ENCODE measurements around the gene CNN2.

CNN2 gene

DNA sequence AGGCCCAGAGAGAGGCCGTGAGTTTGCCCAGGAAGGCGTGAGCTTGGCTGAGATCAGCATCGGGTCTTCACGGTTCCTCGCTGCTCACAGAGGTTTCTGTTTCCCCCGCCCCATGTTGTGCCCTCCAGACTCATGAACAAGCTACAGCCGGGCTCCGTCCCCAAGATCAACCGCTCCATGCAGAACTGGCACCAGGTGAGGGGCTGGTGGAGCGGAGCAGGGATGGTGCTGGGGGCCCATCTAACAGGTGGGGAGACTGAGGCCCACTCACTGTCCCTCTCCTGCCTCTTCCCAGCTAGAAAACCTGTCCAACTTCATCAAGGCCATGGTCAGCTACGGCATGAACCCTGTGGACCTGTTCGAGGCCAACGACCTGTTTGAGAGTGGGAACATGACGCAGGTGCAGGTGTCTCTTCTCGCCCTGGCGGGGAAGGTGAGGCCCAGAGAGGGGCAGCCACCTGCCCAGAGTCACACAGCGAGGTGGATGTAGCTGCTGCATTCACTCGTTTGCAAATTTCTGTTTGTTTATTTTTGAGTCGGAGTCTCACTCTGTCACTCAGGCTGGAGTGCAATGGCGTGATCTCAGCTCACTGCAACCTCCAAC lies 6.0 kb downstream of the CNN2 start:
- DNase-seq = no peak

- DNase-seq = no peak
Observed at GRCh38 chr19:1035998-1036621, 9.7 kb downstream of the CNN2 start.

- no peak for DNase-seq
Observed at GRCh38 chr19:1037621-1038064, 11.2 kb downstream of the CNN2 start.

- DNase-seq = no peak
Observed at GRCh38 chr19:1038978-1039645, 12.7 kb downstream of the CNN2 start.

- DNase-seq = peak; percentile 89
Observed at GRCh38 chr19:1039646-1040475, 13.5 kb downstream of the CNN2 start, which contains the start of gene ABCA7. Gene ABCA7 (plus strand): TSS chr19:1040107. CDS start chr19:1041362, 1,255 bp downstream.

GRCh38 chr19:1040476-1041271 lies 14.3 kb downstream of the CNN2 start:
- DNase-seq = peak; percentile 34

- DNase-seq = no peak
Observed at GRCh38 chr19:1041272-1041834, 14.9 kb downstream of the CNN2 start.

- no peak for DNase-seq
Observed at GRCh38 chr19:1041835-1042685, 15.7 kb downstream of the CNN2 start.

DNA sequence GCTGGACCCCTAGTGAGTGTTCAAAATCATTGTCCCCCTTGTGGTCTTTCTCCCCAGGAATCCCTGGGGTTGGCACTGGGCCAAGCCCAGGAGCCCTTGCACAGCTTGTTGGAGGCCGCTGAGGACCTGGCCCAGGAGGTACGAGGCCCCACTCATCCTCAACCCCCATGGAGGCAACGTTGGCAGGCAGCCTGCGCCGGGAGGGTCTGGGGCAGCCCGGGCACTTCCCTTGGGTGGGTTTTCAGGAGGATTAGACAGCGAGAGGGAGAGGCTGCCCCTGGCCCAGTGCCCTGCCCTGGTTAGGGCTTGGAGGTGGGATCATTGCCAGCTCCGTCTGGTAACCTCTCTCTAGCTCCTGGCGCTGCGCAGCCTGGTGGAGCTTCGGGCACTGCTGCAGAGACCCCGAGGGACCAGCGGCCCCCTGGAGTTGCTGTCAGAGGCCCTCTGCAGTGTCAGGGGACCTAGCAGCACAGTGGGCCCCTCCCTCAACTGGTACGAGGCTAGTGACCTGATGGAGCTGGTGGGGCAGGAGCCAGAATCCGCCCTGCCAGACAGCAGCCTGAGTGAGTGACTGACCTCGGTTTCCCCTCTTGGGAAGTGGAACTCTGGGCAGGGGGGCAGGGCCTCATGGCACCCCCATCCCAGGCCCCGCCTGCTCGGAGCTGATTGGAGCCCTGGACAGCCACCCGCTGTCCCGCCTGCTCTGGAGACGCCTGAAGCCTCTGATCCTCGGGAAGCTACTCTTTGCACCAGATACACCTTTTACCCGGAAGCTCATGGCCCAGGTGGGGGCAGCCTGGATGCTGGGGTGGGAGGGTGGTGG lies 16.5 kb downstream of the CNN2 start:
- DNase-seq = no peak

DNA sequence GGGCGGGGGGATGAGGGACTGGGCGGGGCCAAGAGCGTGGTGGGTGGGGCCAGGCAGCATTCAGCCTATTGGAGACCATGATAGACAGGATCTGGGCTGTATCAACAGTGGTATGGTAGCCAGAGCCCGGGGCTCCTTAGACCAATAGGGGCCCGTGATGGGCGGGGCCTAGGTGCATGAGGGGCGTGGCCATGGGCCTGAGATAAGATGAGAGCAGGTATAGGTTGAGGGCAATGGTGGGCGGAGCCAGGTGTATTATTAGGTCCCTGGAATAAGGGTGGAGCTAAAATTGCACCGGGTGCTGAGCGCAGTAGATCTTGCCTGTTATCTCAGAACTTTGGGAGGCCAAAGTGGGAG lies 18.8 kb downstream of the CNN2 start:
- no peak for DNase-seq

DNA sequence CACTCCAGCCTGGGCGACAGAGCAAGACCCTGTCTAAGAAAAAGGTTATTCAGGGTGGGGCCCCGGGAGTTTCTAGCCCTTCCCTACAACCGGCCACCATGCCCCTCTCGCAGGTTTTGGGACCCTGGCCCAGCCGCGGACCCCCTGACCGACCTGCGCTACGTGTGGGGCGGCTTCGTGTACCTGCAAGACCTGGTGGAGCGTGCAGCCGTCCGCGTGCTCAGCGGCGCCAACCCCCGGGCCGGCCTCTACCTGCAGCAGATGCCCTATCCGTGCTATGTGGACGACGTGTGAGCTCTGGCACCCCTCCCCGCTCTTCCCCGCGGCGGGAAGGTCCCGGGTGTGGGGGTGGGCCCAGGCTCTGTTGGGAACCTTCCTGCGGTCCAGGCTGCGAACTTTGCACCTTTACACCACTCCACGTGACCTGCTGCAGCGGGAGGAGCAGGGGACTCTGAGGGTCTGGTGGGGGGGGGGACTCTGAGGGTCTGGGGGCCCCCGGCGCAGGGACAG lies 19.8 kb downstream of the CNN2 start:
- DNase-seq = no peak

- no peak for DNase-seq
Observed at GRCh38 chr19:1046836-1047695, 20.7 kb downstream of the CNN2 start.

DNA sequence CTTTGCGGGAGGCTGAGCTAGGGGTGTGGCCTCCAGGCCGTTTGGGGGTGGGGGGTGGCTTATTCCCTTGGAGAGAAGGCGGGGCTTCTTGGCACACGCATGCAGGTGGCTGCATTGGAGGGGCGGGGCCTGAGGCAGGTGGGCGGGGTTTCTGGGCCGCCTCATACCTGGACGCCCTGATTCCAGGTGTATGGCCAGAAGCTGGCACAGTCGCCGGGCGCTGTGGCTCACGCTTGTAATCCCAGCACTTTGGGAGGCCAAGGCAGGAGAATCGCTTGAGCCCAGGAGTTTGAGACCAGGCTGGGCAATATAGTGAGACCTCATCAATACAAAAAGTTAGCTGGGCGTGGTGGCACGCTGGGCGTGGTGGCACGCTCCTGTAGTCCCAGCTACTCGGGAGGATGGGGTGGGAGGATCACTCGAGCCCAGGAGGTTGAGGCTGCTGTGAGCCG lies 21.3 kb downstream of the CNN2 start:
- no peak for DNase-seq

GRCh38 chr19:1049106-1049505 lies 22.7 kb downstream of the CNN2 start:
- DNase-seq = no peak

- DNase-seq = no peak
Observed at GRCh38 chr19:1049800-1050199, 23.4 kb downstream of the CNN2 start.

DNA sequence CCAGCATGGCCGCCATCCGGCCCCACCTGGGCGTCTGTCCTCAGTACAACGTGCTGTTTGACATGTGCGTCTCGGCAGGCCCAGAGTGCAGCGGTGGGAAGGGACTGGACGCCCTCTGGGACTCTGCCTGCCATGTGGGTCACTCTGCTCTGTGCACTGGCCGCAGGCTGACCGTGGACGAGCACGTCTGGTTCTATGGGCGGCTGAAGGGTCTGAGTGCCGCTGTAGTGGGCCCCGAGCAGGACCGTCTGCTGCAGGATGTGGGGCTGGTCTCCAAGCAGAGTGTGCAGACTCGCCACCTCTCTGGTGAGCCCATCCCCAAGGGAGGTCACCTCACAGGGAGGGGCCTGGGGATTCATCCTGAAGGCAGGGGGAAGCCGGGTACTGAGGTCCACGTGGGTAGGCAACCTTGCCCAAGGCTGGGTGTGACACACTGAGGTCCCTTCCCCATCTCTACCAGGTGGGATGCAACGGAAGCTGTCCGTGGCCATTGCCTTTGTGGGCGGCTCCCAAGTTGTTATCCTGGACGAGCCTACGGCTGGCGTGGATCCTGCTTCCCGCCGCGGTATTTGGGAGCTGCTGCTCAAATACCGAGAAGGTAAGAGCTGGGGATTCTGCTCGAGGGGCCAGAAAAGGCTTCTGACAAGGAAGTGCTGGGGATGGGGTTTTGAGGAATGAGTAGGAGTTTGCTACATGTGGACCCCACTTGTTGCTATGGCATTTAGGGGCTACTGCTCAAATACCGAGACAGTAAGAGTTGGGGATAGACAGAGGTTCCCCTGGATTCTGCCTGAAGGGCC lies 24.8 kb downstream of the CNN2 start:
- DNase-seq = no peak

GRCh38 chr19:1051791-1052190 lies 25.4 kb downstream of the CNN2 start:
- DNase-seq = no peak

DNA sequence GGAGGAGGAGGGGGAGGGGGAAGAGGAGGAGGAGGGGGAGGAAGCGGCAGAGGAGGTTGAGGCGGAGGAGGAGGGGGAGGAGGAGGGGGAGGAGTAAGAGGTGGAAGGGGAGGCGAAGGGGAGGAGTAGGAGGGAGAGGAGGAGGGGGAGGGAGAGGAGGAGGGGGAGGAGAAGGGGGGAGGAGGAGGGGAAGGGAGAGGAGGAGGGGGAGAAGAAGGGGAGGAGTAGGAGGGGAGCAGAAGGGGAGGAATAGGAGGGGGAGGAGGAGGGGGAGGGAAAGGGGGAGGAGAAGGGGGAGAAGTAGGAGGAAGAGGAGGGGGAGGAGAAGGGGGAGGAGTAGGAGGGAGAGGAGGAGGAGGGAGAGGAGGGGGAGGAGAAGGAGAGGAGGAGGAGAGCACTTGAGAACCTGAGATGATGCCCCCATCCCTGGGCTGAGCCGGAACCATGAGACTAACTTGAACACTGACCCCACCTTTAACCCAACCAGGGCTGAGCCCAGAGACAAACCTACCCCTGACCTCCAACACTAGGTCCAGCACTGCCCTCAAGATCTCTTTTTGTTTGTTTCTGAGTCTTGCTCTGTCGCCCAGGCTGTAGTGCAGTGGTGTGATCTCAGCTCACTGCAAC lies 26.1 kb downstream of the CNN2 start:
- no peak for DNase-seq

Measured in KG1 (cell line).